HG03280 (cell line): Measurements from ENCODE around the gene MAPT.

Experiments
- ATAC-seq: cut with Tn5 transposase; IDR thresholded peaks from one replicate; pipeline ENCODE4 v1.9.1; 2021; ENCODE audit warnings: mild to moderate bottlenecking, moderate library complexity; ENCODE audit not compliant: unreplicated experiment

Gene MAPT

GRCh38 chr17:45969726-45970125, 75.4 kb downstream of the MAPT start:
- no peak for ATAC-seq

- ATAC-seq: no peak
Measured at GRCh38 chr17:45970659-45971058, 76.3 kb downstream of the MAPT start.

- no peak for ATAC-seq
Measured at GRCh38 chr17:45971698-45972141, 77.4 kb downstream of the MAPT start.

GRCh38 chr17:45972531-45972930, 78.2 kb downstream of the MAPT start:
- no peak for ATAC-seq

DNA sequence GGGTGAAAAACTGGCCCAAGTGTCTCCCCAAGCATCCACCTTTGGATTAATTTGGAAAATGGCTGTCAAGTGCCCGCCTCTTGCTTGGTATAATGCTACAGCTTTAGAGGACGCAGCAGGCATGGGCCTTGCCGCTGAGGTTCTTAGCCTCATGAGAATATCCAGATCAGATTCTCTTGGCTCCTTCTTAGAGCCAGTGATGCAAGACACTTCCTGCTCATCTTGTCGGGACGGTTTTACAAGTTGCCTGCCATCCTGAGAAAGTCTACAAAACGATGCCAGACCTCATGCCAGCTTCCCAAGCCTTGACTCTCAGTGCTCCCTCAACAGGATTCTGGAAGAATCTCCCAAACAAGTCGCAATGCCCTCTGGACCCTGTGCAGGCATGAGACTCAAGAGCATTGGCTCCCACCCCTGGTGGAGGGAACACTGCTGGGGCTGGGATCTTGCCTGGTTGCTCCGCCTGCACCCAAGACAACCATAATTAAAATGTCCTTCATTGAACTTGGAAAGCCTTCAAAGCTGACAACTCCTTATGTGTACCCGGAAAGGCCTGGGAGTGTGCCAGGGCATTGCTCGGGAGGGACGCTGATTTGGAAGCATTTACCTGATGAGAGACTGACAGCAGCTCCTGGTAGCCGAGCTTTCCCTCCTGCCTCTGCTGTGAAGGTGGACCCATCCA, 78.9 kb downstream of the MAPT start:
- ATAC-seq: no peak

- no peak for ATAC-seq
Measured at GRCh38 chr17:45973946-45974859, 79.8 kb downstream of the MAPT start.

GRCh38 chr17:45974916-45975630, 80.7 kb downstream of the MAPT start:
- ATAC-seq: no peak

DNA sequence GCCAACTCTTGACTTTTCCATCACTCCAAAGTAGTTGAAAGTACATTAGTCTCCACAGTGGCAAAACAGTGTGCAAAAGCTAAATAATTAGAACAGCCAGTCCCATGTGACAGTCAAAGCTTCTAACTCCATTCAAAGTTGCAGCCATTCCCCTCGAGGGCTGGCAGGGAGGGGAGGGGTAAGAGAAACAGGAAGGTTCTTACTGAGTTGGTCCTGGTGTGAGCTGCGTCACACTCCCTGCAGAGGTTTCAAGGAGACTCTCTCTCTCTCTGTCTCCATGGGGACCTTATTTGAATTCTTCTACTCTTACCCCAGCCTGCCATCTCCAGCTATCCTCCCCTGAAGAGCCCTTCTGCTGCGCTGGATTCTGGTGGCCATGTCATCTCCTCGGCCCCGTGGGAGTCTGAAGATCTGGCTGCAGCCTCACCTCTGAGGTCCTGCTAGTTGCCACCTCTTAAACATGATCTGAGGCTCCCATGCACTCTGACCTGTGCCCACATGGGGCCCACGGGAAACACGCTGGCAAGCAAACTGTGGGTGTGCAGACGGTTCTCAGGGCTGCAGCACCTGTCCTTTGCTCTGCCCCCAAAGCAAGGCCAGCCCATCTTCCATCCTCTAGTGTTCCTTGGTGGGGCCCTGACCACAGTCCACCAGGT, 81.4 kb downstream of the MAPT start:
- ATAC-seq: no peak

DNA sequence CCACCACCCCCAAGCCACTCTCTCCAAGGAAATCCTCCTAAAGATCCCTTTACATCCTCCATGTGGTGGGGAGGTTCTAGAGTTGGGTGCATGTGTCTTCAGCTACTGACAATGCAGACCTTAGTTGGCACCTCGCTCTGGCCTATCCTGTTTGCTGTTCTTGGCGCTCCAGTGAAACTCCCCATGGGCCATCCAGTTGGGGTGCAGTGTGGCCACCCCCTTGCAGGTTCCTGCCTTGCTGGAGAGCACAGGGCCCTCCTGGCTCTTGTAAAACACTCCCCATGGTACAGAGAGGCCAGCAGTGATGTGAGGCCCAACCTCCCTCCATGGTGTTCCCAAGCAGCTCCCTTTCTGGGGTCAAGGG, 82.0 kb downstream of the MAPT start:
- no peak for ATAC-seq

GRCh38 chr17:45976755-45977505, 82.6 kb downstream of the MAPT start:
- no peak for ATAC-seq

DNA sequence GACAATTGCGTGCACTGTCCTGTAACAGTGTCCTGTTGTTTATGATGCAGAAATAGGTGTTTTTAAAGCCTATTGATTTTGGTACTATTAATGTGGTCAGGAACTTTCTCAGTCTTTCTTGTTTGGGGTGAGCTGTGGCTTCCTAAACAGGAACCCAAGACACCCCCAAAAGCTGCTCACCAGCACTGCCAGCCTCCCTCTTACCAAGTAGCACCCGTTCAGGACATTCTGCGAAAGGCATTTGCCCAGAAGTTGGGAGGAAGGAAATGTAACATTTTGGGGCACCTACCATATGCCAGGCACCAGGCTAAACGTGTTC, 83.1 kb downstream of the MAPT start:
- ATAC-seq: no peak

DNA sequence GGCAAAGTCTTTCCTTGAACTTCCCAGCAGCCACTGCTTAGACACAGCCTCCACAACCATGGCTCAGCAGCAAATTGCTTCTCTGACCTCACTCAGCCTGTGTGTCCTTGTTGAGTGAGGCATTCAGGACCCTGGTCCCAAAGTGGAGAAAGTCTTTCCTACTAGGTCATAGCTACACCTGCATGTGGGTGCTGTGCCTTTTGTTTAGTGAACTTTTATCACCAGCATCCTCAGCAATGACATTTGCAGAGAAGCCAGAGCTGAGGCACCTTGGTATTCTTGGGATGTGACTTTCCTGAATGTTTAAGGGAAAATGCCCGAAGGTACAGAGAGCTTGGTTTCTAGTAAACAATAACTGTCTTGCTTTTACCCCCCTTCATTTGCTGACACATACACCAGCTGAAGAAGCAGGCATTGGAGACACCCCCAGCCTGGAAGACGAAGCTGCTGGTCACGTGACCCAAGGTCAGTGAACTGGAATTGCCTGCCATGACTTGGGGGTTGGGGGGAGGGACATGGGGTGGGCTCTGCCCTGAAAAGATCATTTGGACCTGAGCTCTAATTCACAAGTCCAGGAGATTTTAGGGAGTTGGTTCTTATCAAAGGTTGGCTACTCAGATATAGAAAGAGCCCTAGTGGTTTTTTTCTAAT, 83.7 kb downstream of the MAPT start:
- ATAC-seq: no peak

- no peak for ATAC-seq
Measured at GRCh38 chr17:45979137-45979536, 84.8 kb downstream of the MAPT start.

DNA sequence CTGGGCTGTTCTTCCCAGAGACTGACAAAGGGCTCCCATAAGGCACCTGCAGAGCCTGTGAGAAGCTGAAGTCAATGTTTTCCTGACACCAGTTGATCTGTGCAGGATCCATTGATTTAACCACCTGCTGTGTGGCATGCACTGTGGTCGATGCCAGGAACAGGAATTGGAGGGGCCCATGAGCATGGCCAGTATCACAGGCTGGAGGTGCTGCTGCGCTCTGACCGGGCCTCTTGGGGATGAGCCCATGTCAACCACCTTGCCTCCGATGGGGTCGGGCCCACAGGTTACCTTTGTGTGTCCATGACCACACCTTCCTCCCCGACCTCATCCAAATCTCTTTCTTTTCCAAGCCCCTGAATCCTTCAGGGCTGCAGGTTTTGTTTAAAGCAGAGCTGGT, 86.5 kb downstream of the MAPT start:
- no peak for ATAC-seq

DNA sequence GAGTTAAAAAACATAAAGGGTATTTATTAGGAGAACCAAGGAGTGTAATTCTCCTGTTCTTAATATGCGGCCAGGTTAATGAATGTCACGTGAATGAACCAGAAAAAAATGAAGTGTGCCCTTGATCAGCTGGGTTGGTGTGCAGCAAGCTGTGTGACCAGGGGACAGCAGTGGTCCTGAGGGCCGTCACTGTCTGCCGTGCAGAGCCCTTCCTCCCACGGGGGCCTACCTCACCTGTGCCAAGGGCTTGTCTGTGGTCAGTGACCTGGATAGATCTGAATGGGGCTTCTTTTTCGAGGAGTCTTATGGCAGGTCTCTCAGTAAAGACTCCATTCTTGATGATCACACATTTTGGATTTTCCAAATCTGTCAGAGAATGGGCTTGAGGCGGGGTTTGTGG, 87.0 kb downstream of the MAPT start:
- no peak for ATAC-seq

DNA sequence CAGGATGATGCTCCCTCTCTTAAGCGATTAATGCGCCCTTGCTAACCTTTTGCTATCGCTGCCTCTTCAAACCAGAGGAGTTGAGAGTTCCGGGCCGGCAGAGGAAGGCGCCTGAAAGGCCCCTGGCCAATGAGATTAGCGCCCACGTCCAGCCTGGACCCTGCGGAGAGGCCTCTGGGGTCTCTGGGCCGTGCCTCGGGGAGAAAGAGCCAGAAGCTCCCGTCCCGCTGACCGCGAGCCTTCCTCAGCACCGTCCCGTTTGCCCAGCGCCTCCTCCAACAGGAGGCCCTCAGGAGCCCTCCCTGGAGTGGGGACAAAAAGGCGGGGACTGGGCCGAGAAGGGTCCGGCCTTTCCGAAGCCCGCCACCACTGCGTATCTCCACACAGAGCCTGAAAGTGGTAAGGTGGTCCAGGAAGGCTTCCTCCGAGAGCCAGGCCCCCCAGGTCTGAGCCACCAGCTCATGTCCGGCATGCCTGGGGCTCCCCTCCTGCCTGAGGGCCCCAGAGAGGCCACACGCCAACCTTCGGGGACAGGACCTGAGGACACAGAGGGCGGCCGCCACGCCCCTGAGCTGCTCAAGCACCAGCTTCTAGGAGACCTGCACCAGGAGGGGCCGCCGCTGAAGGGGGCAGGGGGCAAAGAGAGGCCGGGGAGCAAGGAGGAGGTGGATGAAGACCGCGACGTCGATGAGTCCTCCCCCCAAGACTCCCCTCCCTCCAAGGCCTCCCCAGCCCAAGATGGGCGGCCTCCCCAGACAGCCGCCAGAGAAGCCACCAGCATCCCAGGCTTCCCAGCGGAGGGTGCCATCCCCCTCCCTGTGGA, 88.6 kb downstream of the MAPT start:
- no peak for ATAC-seq

- no peak for ATAC-seq
Measured at GRCh38 chr17:45983614-45984310, 89.4 kb downstream of the MAPT start.

DNA sequence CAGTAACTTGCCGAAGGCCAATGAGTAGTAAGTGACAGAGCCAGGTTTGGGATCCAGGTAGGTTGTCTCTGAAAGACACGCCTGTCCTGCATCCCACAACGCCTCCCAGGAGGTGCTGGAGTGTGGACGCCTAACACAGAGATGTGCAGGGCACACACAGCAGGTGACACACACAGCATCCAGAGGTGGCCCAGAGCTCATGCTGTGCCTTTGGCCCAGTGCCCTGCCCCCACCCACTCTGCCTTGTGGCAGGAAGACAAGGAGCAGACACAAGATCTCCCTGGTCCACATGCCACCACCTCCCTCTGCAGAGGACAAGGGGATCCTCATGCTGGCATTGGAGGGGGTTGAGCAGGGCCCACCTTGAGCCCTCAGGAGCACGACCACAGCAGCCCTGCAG, 90.0 kb downstream of the MAPT start:
- no peak for ATAC-seq

DNA sequence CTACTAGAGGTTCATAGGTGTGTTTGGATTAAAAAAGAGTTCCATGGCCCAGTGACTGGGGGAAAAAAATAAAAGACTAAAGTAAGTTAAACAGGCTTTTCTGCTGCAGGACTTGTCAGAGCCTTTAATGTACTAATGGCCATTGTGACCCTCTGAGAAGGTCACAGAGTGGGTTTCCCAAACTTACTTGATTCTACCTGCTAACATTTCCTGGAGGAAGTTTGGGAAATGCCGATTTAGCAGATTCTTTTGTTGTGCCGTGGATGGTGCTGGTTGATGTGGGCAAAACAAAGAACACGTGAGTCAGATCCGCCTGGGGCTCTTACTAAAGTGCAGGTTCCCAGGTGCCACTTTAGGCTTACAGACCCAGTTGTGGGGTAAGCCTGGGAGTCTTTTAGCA, 91.1 kb downstream of the MAPT start:
- ATAC-seq: no peak
